Caco-2 (cell line): ENCODE results near the gene PLS3. TPM values are rescaled to one million over a fixed set of nuclear protein-coding genes. Genes with fewer than 3 reads are reported as not detected.

ENCODE experiments used
- BruUV-seq: library from RNA; stranded (reverse); fragments of 400-500 nt; replicated peaks from 2 replicates; lab custom pipeline; 2021; lab: Mats Ljungman, UMichigan
- CTCF ChIA-PET: fragments of 300-600 bp; sonication (Branson Sonifier 250); formaldehyde crosslinking; loops from one replicate; lab custom pipeline; 2022; ENCODE audit warnings: antibody characterized with exemption; lab: Charles Lee
- POLR2A ChIA-PET: fragments of 300-600 bp; sonication (Branson Sonifier 250); formaldehyde crosslinking; loops from one replicate; lab custom pipeline; 2022; ENCODE audit warnings: antibody characterized with exemption; lab: Charles Lee
- DNase-seq, 2 experiments: peaks; one replicate each; pipeline versions ENCODE4 v3.0.0 to v3.0.0-alpha.2; 2020 to 2022
- H3K27me3 ChIP-seq: replicated peaks from 2 replicates; pipeline ENCODE4 v1.6.0; 2011; ENCODE audit warnings: low read length; ENCODE audit not compliant: control insufficient read depth, insufficient read depth
- H3K36me3 ChIP-seq: 2 replicates; pipeline ENCODE4 v1.5.1; 2011; ENCODE audit warnings: low read length; ENCODE audit not compliant: control insufficient read depth, insufficient read depth
- H3K4me1 ChIP-seq: fragments of 250-450 bp; sonication (Bioruptor Pico); 2 replicates; pipeline ENCODE4 v1.5.1; 2020; ENCODE audit warnings: mild to moderate bottlenecking
- H3K4me3 ChIP-seq: 2 replicates; pipeline ENCODE4 v1.5.1; 2011; ENCODE audit warnings: low read depth, mild to moderate bottlenecking, control low read depth, low read length
- H3K9me3 ChIP-seq: fragments of 250-450 bp; sonication (Bioruptor Pico); 2 replicates; pipeline ENCODE4 v1.5.1; 2020; ENCODE audit warnings: mild to moderate bottlenecking, moderate library complexity
- H3K27ac Mint-ChIP-seq: one replicate; pipeline ENCODE4 v1.8.0; 2022; ENCODE audit warnings: mixed read lengths; ENCODE audit not compliant: unreplicated experiment
- H3K27me3 Mint-ChIP-seq: one replicate; pipeline ENCODE4 v1.8.0; 2022; ENCODE audit warnings: mixed read lengths; ENCODE audit not compliant: insufficient read depth, unreplicated experiment
- H3K36me3 Mint-ChIP-seq: one replicate; pipeline ENCODE4 v1.8.0; 2022; ENCODE audit warnings: mild to moderate bottlenecking, mixed read lengths; ENCODE audit not compliant: insufficient read depth, unreplicated experiment
- H3K4me1 Mint-ChIP-seq: one replicate; pipeline ENCODE4 v1.8.0; 2022; ENCODE audit warnings: low read depth, mixed read lengths; ENCODE audit not compliant: unreplicated experiment
- H3K4me3 Mint-ChIP-seq: one replicate; pipeline ENCODE4 v1.8.0; 2022; ENCODE audit warnings: mild to moderate bottlenecking, moderate library complexity, mixed read lengths; ENCODE audit not compliant: unreplicated experiment
- H3K9me3 Mint-ChIP-seq: one replicate; pipeline ENCODE4 v1.8.0; 2022; ENCODE audit warnings: mixed read lengths; ENCODE audit not compliant: unreplicated experiment
- intact Hi-C: fragments of 100-400 bp; cut with micrococcal nuclease; formaldehyde crosslinking; loops from one replicate; pipeline ENCODE4 v1.10.0; 2022; ENCODE audit not compliant: unreplicated experiment
- total RNA-seq: library from RNA; stranded (reverse); gene quantifications from 2 replicates; pipeline ENCODE4 v1.2.3, GENCODE V29; 2022
- TF ChIP-seq, protein P1 (sequence below), 2 experiments: fragments of 200-600 bp in 1 of 2; IDR thresholded peaks; 1 replicate in 1 of 2; 2 replicates in 1 of 2; pipeline versions ENCODE4 v1.5.1 to v1.8.0; 2011 to 2022; ENCODE audit warnings: antibody characterized with exemption in 1 of 2, control low read depth in 1 of 2, inconsistent platforms in 1 of 2, low read depth in 1 of 2, low read length in 1 of 2, mild to moderate bottlenecking in 1 of 2, moderate library complexity in 1 of 2; ENCODE audit not compliant: insufficient read depth in 1 of 2, severe bottlenecking in 1 of 2, unreplicated experiment in 1 of 2

PLS3 gene
- total RNA-seq, 1 experiment from 2014 or later: 213 TPM

GRCh38 chrX:115582616-115583495, 21.9 kb downstream of the PLS3 start:
- Histone ChIP-seq H3K9me3 (no peaks in the 10 kb centered on the region), H3K4me1 (peaks cover 19% of the 10 kb centered on the region), H3K36me3 (no peaks in the 10 kb centered on the region), H3K27me3 (no peaks in the 10 kb centered on the region), H3K4me3 (no peak overlapping the region)
- H3K27ac Mint-ChIP-seq: peak overlapping the region; percentile 83
- H3K36me3 Mint-ChIP-seq: peaks cover 29% of the 10 kb centered on the region
- H3K4me3 Mint-ChIP-seq: peak overlapping the region; percentile 30
- POLR2A ChIA-PET: interaction anchor here (1.0 kb wide), 1 partner anchor 19 kb away, joined by 4 read pairs; no protein-coding TSS in a partner anchor
- no TSS peak for BruUV-seq
- CTCF ChIA-PET: no interaction called here
- intact Hi-C loops: loop anchor here (2.0 kb wide), 1 partner anchor 22 kb away; the partner anchor contains the start of gene PLS3
- TF ChIP-seq, protein P1, sequence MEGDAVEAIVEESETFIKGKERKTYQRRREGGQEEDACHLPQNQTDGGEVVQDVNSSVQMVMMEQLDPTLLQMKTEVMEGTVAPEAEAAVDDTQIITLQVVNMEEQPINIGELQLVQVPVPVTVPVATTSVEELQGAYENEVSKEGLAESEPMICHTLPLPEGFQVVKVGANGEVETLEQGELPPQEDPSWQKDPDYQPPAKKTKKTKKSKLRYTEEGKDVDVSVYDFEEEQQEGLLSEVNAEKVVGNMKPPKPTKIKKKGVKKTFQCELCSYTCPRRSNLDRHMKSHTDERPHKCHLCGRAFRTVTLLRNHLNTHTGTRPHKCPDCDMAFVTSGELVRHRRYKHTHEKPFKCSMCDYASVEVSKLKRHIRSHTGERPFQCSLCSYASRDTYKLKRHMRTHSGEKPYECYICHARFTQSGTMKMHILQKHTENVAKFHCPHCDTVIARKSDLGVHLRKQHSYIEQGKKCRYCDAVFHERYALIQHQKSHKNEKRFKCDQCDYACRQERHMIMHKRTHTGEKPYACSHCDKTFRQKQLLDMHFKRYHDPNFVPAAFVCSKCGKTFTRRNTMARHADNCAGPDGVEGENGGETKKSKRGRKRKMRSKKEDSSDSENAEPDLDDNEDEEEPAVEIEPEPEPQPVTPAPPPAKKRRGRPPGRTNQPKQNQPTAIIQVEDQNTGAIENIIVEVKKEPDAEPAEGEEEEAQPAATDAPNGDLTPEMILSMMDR (IDR thresholded peaks at IDR 0.05; ENCODE audit: insufficient read depth in 1 of 2, low read depth in 1 of 2, low read length in 1 of 2, severe bottlenecking in 1 of 2, unreplicated experiment in 1 of 2): no peak
- no peaks in the 10 kb centered on the region for H3K9me3 Mint-ChIP-seq
- DNase-seq: peak; percentile 36 to 45
- H3K27me3 Mint-ChIP-seq: no peaks in the 10 kb centered on the region
- peaks cover 21% of the 10 kb centered on the region for H3K4me1 Mint-ChIP-seq

DNA sequence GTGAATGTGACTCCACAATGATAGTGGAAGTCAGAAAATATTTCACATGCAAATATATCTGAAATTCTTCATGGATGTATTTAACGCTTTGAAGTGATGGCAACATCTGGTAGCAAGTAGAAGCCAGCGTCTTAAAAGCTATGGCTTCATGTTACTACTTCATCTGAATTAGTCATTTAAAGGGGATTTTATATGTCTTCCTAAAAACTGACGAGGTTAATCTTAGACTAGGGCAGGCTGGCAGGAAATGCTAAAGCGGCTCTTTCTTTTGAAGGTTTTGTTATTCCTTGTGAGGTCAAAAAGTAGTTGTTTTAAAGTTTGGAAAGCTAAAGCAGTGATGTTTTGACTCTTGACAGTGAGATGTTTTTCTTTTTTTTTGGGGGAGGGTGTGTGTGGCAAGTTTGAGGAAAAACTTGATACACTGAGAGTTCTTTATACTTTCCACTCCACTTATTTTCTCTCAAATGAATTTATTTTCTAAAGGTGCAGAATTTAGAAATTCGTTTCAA, 22.6 kb downstream of the PLS3 start:
- DNase-seq: no peak
- TF ChIP-seq, protein P1 (IDR thresholded peaks at IDR 0.05; ENCODE audit: insufficient read depth in 1 of 2, low read depth in 1 of 2, low read length in 1 of 2, severe bottlenecking in 1 of 2, unreplicated experiment in 1 of 2): no peak
- CTCF ChIA-PET: no interaction called here

DNA sequence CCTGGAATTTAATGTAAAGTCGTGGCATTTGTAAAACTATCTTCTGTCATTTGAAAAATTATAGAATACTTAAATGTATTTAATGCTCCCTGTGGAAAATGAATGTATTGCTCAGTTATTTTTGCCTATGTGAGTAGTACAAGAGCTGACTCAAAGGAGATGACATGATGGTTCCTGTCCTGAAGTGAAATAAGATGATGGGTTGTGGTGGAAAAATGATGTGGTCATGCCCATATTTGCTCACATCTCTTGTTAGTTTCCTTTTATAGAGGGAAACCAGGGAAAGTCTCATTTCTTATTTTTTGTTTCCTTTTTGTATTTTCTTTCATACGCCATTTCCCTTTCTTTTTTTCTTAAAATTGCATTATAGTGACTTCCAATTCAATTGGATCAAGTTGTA, 23.7 kb downstream of the PLS3 start:
- no TSS peak for BruUV-seq
- no peaks in the 10 kb centered on the region for H3K36me3 ChIP-seq
- H3K27me3 Mint-ChIP-seq: no peaks in the 10 kb centered on the region
- peaks cover 25% of the 10 kb centered on the region for H3K4me1 ChIP-seq
- ChIA-PET POLR2A (interaction anchor here (0.5 kb wide), 1 partner anchor 22 kb away, joined by 5 read pairs; no protein-coding TSS in a partner anchor), CTCF (no interaction called here)
- H3K27me3 ChIP-seq: no peaks in the 10 kb centered on the region
- TF ChIP-seq, protein P1 (IDR thresholded peaks at IDR 0.05; ENCODE audit: insufficient read depth in 1 of 2, low read depth in 1 of 2, low read length in 1 of 2, severe bottlenecking in 1 of 2, unreplicated experiment in 1 of 2): no peak
- H3K4me3 Mint-ChIP-seq: no peak overlapping the region
- no peaks in the 10 kb centered on the region for H3K9me3 Mint-ChIP-seq
- H3K36me3 Mint-ChIP-seq: peaks cover 16% of the 10 kb centered on the region
- H3K27ac Mint-ChIP-seq: no peak overlapping the region
- H3K9me3 ChIP-seq: no peaks in the 10 kb centered on the region
- no peak overlapping the region for H3K4me3 ChIP-seq
- DNase-seq: no peak
- peaks cover 21% of the 10 kb centered on the region for H3K4me1 Mint-ChIP-seq
- intact Hi-C loops: no loop called here

More for the DNA sequence above, 22.6 kb downstream of the PLS3 start:
- intact Hi-C loops: loop anchor here (2.0 kb wide), 1 partner anchor 23 kb away; the partner anchor contains the start of gene PLS3
- no peak overlapping the region for H3K4me3 ChIP-seq
- Mint-ChIP-seq H3K4me3 (no peak overlapping the region), H3K36me3 (peaks cover 23% of the 10 kb centered on the region), H3K4me1 (peaks cover 21% of the 10 kb centered on the region), H3K27ac (no peak overlapping the region), H3K9me3 (no peaks in the 10 kb centered on the region), H3K27me3 (no peaks in the 10 kb centered on the region)
- H3K9me3 ChIP-seq: no peaks in the 10 kb centered on the region
- no TSS peak for BruUV-seq
- no peaks in the 10 kb centered on the region for H3K36me3 ChIP-seq
- H3K27me3 ChIP-seq: no peaks in the 10 kb centered on the region
- H3K4me1 ChIP-seq: peaks cover 25% of the 10 kb centered on the region
- POLR2A ChIA-PET: no interaction called here
